Endothelial cell of umbilical vein (primary cell): ENCODE measurements around the gene PIP5K1A.

Experiments used
- CTCF ChIP-seq, 2 donors: IDR thresholded peaks; 1 replicate in 1 of 2; 2 replicates in 1 of 2; pipeline ENCODE4 v1.5.1; 2011; ENCODE audit warnings: low read length in 2 of 2, mild to moderate bottlenecking in 2 of 2, moderate library complexity in 2 of 2, control low read depth in 1 of 2, inconsistent platforms in 1 of 2, low read depth in 1 of 2; ENCODE audit not compliant: insufficient read depth in 1 of 2; ENCODE audit errors: extremely low read depth in 1 of 2
- EZH2 ChIP-seq: IDR thresholded peaks from 2 replicates; pipeline ENCODE4 v1.6.1; 2012; ENCODE audit warnings: borderline replicate concordance, low read depth, mild to moderate bottlenecking, moderate library complexity, low read length, inconsistent platforms; ENCODE audit not compliant: severe bottlenecking
- FOS ChIP-seq: IDR thresholded peaks from 2 replicates; pipeline ENCODE4 v1.6.1; 2011; ENCODE audit warnings: mild to moderate bottlenecking, low read length, moderate library complexity, borderline replicate concordance; ENCODE audit not compliant: insufficient read depth
- POLR2A ChIP-seq: IDR thresholded peaks from 2 replicates; pipeline ENCODE4 v1.6.1; 2012; ENCODE audit warnings: low read depth, mild to moderate bottlenecking, control low read depth, low read length
- POLR2AphosphoS5 ChIP-seq: IDR thresholded peaks from 2 replicates; pipeline ENCODE4 v1.6.1; 2012; ENCODE audit warnings: low read depth, mild to moderate bottlenecking, control low read depth, low read length, moderate library complexity; ENCODE audit not compliant: insufficient read depth

- no peak for TF ChIP-seq CTCF (IDR thresholded peaks at IDR 0.05; ENCODE audit: extremely low read depth in 1 of 2, insufficient read depth in 1 of 2, low read depth in 1 of 2, low read length in 2 of 2)
- TF ChIP-seq EZH2: no peak
- TF ChIP-seq POLR2AphosphoS5: no peak
- peak; percentile 18 for TF ChIP-seq POLR2A
- no peak for TF ChIP-seq FOS
Observed at GRCh38 chr1:151289991-151290708, 91.8 kb downstream of the PIP5K1A start.
